Panc1 (cell line): ENCODE data around the gene FRK. TPM values are rescaled to one million over a fixed set of nuclear protein-coding genes. Genes with fewer than 3 reads are reported as not detected.

Experiments used
- ATAC-seq: fragments of 200-7000 bp; cut with Tn5 transposase; 2 replicates; pipeline ENCODE4 v1.9.1; 2020; ENCODE audit warnings: mild to moderate bottlenecking, moderate library complexity
- BruUV-seq: library from RNA; stranded (reverse); fragments of 400-500 nt; replicated peaks from 2 replicates; lab custom pipeline; 2021; lab: Mats Ljungman, UMichigan
- CTCF ChIA-PET: fragments of 300-600 bp; sonication (Branson Sonifier 250); formaldehyde crosslinking; loops from one replicate; lab custom pipeline; 2022; ENCODE audit warnings: antibody characterized with exemption; lab: Charles Lee
- POLR2A ChIA-PET: fragments of 300-600 bp; sonication (Branson Sonifier 250); formaldehyde crosslinking; loops from one replicate; lab custom pipeline; 2022; ENCODE audit warnings: antibody characterized with exemption; lab: Charles Lee
- DNase-seq: peaks from one replicate; pipeline ENCODE4 v3.0.0-alpha.2; 2010; ENCODE audit warnings: low read depth, low spot score
- H3K27ac ChIP-seq: 2 replicates; pipeline ENCODE4 v1.5.1; 2011; ENCODE audit warnings: mild to moderate bottlenecking, low read length, inconsistent platforms
- H3K27me3 ChIP-seq: fragments of 200-500 bp; sonication (Bioruptor generic); 2 replicates; pipeline ENCODE4 v1.6.0; 2014; ENCODE audit warnings: low read length, inconsistent platforms; ENCODE audit not compliant: control insufficient read depth, insufficient read depth
- H3K36me3 ChIP-seq: fragments of 200-500 bp; sonication (Bioruptor generic); 2 replicates; pipeline ENCODE4 v1.5.1; 2014; ENCODE audit warnings: inconsistent platforms, mild to moderate bottlenecking, low read length, moderate library complexity; ENCODE audit not compliant: control insufficient read depth, insufficient read depth
- H3K4me1 ChIP-seq: 2 replicates; pipeline ENCODE4 v1.5.1; 2011; ENCODE audit warnings: inconsistent platforms, mild to moderate bottlenecking, low read length, moderate library complexity; ENCODE audit not compliant: control insufficient read depth, insufficient read depth
- H3K4me3 ChIP-seq, 2 experiments: 2 replicates each; pipeline ENCODE4 v1.5.1; 2011 to 2012; ENCODE audit warnings: low read depth in 2 of 2, low read length in 2 of 2, mild to moderate bottlenecking in 2 of 2, inconsistent platforms in 1 of 2, moderate library complexity in 1 of 2
- H3K9me3 ChIP-seq: fragments of 200-500 bp; sonication (Bioruptor generic); 2 replicates; pipeline ENCODE4 v1.5.1; 2014; ENCODE audit warnings: low read depth, mild to moderate bottlenecking, inconsistent platforms, low read length, moderate library complexity; ENCODE audit not compliant: control insufficient read depth, insufficient read depth
- POLR2AphosphoS5 ChIP-seq: IDR thresholded peaks from 2 replicates; pipeline ENCODE4 v1.6.1; 2012; ENCODE audit warnings: mild to moderate bottlenecking, low read depth, low read length, moderate library complexity
- REST ChIP-seq, 2 experiments: IDR thresholded peaks; 2 replicates each; pipeline ENCODE4 v1.6.1; 2011 to 2012; ENCODE audit warnings: low read depth in 2 of 2, control low read depth in 1 of 2, low read length in 1 of 2, mild to moderate bottlenecking in 1 of 2, moderate library complexity in 1 of 2; ENCODE audit not compliant: insufficient read depth in 1 of 2
- SIN3A ChIP-seq: IDR thresholded peaks from 2 replicates; pipeline ENCODE4 v1.6.1; 2012; ENCODE audit warnings: low read depth, mild to moderate bottlenecking, low read length, moderate library complexity, borderline replicate concordance; ENCODE audit not compliant: insufficient read depth
- TCF7L2 ChIP-seq: IDR thresholded peaks from 2 replicates; pipeline ENCODE4 v1.6.1; 2011; ENCODE audit warnings: mild to moderate bottlenecking, low read depth, low read length, inconsistent platforms
- in situ Hi-C: cut with HindIII; loops from 2 replicates; pipeline ENCODE4 v1.10.0; 2016; ENCODE audit warnings: low sequenced_read_pairs, low pct_unique_long_range_greater_than_20kb
- intact Hi-C: fragments of 100-400 bp; cut with micrococcal nuclease; formaldehyde crosslinking; loops from one replicate; pipeline ENCODE4 v1.10.0; 2022; ENCODE audit not compliant: unreplicated experiment
- total RNA-seq: library from RNA; stranded (reverse); gene quantifications from one replicate; pipeline ENCODE4 v1.2.1, GENCODE V29; 2021; ENCODE audit not compliant: unreplicated experiment
- TF ChIP-seq, protein P1 (sequence below): fragments of 450-650 bp; IDR thresholded peaks from 2 replicates; pipeline ENCODE4 v1.5.1; 2017; ENCODE audit warnings: mild to moderate bottlenecking

Gene FRK
- total RNA-seq, 1 experiment from 2014 or later, result 2.5 TPM

DNA sequence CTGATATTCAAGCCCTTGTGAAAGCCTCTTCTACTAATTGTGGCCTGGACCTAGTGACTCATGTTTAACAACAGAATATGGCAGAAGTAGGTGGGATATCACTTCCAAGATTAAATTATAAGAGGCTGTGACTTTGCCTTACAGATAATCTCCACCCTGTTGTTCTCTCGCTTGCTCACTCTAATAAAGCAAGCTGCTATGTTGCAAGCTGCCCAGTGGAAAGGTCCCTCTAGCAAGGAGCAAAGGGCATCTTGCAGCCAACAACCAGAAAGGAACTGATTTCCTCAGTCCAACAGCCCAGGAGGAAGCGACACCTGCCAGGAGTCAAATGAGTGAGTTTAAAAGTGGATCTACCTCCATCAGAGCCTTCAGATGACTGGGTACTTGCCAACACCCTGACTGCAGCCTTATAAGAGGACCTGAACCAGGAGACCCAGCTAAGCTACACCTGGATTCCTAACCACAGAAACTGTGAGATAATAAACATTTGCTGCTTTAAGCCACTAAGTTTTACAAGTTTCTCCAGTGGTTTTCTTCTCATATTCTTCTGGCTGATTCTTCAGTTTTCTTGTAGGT is 112.6 kb downstream of the FRK start:
- ChIA-PET POLR2A (no interaction called here), CTCF (no interaction called here)
- no peak overlapping the region for H3K27ac ChIP-seq
- no peaks in the 10 kb centered on the region for H3K27me3 ChIP-seq
- H3K36me3 ChIP-seq, result no peaks in the 10 kb centered on the region
- TF ChIP-seq, protein P1, sequence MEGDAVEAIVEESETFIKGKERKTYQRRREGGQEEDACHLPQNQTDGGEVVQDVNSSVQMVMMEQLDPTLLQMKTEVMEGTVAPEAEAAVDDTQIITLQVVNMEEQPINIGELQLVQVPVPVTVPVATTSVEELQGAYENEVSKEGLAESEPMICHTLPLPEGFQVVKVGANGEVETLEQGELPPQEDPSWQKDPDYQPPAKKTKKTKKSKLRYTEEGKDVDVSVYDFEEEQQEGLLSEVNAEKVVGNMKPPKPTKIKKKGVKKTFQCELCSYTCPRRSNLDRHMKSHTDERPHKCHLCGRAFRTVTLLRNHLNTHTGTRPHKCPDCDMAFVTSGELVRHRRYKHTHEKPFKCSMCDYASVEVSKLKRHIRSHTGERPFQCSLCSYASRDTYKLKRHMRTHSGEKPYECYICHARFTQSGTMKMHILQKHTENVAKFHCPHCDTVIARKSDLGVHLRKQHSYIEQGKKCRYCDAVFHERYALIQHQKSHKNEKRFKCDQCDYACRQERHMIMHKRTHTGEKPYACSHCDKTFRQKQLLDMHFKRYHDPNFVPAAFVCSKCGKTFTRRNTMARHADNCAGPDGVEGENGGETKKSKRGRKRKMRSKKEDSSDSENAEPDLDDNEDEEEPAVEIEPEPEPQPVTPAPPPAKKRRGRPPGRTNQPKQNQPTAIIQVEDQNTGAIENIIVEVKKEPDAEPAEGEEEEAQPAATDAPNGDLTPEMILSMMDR, result no peak
- TF ChIP-seq SIN3A (no peak), TCF7L2 (no peak), POLR2AphosphoS5 (no peak), REST (IDR thresholded peaks at IDR 0.05; ENCODE audit: insufficient read depth in 1 of 2, low read depth in 2 of 2, low read length in 1 of 2) (no peak)
- H3K9me3 ChIP-seq, result no peaks in the 10 kb centered on the region
- no peaks in the 10 kb centered on the region for H3K4me1 ChIP-seq
- in situ Hi-C loops (no loop called here), intact Hi-C loops (no loop called here)
- DNase-seq (no peak), ATAC-seq (no peak)
- no peak overlapping the region for H3K4me3 ChIP-seq
- BruUV-seq, result no TSS peak

DNA sequence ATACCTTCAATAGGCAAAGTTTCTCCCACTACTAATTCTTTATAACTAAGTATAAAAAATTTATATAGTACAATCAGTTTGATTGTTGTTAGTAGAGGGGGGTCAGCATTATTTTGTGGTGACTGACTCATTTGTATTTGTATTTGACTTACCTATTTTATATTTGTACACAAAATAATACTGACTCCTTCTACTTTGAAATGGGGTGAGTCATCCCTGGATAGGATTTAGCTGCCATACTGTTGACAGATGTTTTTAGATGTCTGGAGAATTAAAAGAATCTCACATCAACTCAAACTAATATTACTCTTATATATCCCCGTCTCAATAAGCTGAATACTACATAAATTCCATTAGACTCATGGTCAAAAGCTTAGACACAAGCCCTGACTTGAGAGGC is 114.9 kb downstream of the FRK start:
- no peak for DNase-seq
- TF ChIP-seq POLR2AphosphoS5, result no peak
- TF ChIP-seq, protein P1, result no peak
- TF ChIP-seq TCF7L2, result no peak
- no peak for TF ChIP-seq SIN3A
- TF ChIP-seq REST (IDR thresholded peaks at IDR 0.05; ENCODE audit: insufficient read depth in 1 of 2, low read depth in 2 of 2, low read length in 1 of 2), result no peak
- Histone ChIP-seq H3K27ac (no peak overlapping the region), H3K9me3 (no peaks in the 10 kb centered on the region), H3K4me3 (no peak overlapping the region), H3K36me3 (no peaks in the 10 kb centered on the region), H3K4me1 (no peaks in the 10 kb centered on the region), H3K27me3 (no peaks in the 10 kb centered on the region)
- no TSS peak for BruUV-seq
- intact Hi-C loops (no loop called here), in situ Hi-C loops (no loop called here)
- ChIA-PET CTCF (no interaction called here), POLR2A (no interaction called here)
- ATAC-seq, result no peak
